ENCODE data around the gene ADAP2.
"Not testable (repeated sequence)": the region's sequence is repeated elsewhere in the genome, so short reads cannot be mapped to it uniquely, and the experiment has no call there.

Gene ADAP2

DNA sequence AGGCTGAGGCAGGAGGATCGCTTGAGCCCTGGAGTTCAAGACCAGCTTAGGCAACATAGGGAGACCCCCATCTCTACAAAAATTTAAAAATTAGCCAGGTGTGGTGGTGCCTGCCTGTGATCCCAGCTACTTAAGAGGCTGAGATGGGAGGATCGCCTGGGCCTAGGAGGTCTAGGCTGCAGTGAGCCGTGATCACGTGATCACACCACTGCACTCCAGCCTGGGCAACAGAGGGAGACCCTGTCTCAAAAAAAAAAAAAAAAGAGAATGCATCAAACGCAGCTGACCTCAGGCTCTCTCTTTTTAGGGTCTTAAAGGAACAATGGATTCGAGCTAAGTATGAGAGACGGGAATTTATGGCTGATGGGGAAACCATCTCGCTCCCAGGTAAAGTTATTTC is 9.8 kb downstream of the ADAP2 start:
- not testable (repeated sequence) for DNase-seq

DNA sequence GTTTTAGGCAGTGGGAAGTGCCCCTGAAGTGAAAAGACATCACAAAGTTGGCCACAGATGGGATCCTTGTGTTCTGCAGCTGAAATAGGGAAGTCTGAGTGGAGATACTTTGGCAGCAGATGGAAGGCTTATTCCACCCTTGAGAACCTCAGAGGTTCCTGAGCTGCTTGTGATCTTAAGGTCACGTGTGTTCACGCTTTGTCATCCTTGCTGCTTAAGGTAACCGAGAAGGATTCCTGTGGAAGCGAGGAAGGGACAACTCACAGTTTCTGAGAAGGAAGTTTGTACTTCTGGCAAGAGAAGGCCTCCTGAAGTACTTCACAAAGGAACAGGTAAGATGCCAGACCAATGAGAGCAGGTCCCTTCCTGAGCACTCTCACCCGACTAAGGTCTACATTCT is 12.2 kb downstream of the ADAP2 start:
- DNase-seq: no peak

DNA sequence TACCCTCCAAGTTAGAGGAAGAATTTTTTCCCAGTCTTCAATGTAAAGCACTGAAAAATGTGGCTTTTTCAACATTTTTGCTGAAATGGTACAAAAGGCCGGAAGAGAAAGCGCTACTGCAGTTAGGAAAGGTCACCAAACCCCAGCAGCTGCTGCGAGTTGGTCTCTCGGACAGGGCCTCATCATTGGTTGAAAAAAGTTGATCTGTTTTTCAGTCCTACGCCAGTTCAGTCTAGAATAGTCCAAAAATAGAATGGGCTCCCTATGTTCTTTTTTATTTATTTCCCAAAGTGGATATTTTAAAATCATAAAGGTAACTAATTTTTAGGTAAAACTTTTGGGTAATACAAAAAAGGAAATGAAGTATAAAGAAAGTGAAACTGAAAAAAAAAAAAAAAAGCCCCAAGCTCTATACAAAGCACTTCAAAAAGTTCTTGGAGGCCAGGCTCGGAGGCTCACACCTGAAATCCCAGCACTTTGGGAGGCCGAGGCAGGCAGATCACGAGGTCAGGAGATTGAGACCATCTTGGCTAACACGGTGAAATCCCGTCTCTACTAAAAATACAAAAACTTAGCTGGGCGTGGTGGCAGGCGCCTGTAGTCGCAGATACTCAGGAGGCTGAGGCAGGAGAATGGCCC is 17.4 kb downstream of the ADAP2 start:
- no peak for DNase-seq

DNA sequence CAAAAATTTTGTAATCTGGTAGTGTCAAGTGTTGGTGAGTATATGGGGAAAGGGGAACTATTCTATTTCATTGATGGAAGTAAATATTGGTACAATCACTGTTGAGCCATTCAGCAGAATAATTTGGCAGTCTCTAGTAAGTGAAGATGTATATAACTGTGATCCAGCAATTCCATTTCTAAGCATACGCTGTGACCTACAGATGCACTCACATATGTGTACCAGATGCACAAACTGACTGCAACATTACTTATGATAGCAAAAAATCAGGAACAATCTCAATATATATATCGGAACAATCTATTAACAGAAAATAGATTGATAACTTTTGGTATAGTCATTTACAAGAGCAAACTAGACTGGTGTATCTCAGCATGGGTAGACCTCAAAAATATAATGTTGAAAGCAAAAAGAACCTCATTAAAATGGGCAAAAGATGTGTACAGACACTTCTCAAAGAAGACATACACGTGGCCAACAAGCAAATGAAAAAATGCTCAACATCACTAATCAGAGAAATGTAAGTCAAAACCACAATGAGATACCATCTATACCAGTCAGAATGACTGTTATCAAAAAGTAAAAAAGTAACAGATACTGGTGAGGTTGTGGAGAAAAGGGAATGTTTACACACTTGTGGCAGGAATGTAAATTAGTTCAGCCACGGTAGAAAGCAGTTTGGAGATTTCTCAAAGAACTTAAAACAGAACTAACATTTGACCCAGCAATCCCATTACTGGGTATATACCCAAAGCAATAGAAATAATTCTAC is 20.7 kb downstream of the ADAP2 start:
- DNase-seq: no peak

DNA sequence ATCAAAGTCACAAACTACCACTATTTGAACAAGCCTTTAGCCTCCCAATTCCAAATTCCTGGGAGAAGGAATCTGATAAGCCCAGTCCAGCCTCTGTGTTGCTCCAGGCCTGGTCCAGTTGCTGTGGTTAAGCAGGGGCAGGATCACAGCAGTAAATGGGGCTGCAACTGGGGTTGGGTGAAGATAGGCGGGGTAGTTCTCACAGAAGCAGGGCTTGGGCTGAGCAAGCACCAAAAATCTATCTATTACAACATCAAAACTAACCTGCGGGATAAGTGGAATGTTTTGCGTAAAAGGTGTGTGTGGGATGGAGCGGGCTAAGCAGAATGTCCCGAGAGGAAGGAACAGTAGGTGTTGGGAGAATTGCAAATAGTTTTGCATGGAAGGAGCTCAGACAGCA is 26.1 kb downstream of the ADAP2 start:
- DNase-seq: no peak

DNA sequence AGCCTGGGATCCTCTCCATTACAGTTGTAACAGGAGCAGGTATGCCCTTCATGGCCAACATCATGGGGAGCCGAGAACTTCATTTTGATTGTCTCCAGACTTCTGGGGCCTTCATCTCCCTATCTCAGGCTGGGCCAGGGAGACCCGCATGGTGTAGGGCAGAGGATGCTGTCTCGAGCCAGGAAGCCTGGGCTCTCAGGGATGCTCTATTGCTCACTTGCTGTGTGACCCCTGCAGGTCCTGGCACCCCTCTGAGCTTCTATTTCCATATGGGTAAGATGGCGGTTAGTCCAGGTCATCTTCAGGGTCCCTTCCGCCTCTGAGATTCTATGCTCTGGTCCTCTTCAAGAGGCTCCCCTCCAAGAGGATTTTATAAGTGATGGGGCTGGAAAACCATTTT is 28.4 kb downstream of the ADAP2 start:
- no peak for DNase-seq

DNA sequence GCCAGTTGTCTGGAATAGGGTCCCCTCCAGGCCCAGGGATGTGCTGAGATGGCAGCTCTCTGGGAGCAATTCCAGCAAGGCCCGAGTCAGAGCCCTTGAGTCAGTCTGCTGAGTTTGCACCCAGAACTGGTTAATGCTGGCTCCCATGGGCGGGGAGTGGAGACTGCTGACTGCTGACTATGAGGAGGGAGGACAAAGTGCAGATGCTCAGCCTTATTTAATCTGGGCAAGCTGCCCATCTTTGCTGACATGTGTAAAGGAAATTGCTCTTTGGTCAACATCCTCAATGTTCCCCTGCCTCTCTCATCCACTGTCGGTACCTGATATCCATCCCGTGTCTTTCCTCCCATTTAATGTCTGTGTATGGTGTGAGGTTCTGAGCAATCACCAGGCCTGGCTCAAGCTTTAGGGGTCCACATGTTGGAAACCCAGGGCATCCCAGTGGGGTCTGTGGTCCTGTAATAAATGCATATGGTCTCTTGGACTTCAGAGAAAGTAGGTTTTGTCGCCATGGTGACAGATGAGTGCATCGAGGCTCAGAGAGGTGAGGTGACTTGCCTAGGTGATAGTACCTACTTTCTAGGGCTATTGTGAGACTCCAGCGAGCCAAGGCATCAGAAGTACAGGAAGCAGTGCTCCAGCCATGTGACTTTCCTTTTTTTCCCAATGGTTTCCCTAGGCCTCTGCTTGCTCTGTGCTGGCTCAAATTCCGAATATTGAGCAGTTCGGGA is 29.1 kb downstream of the ADAP2 start:
- DNase-seq: peak in 1 of 2 experiments; percentile 33

DNA sequence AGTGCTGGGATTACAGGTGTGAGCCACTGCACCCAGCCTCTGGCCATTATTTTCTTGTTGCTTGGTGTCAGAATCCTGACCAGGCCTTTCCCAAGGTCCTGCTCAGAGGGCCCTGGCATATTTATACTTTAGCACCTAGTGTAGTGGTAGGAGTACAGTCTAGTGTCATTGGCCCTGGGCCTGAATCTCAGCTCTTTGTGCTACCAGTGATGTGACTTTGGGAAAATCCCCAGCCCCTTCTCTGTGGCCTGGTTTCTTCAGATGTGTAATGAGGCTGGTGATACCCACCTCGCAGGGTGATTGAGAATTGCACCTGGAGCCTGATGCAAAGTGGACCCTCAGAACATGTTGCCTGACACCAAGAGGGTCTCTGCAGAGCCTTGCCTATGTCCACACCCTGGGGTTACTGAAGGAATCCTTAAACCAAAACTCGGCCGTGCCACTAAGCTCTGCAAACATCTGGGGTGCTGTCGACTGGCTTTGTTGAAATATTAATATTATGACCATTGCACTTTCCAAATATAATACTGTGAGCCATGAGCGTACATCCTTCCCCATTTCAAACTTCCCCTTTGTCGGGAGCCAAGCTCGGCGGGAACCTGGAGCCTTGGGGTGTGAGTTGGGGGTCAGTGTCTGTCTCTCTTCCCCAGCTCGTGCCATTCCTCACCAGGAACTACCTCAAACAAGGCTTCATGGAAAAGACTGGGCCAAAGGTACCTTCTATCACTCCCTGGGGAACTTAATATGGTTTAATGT is 31.1 kb downstream of the ADAP2 start:
- DNase-seq: no peak

DNA sequence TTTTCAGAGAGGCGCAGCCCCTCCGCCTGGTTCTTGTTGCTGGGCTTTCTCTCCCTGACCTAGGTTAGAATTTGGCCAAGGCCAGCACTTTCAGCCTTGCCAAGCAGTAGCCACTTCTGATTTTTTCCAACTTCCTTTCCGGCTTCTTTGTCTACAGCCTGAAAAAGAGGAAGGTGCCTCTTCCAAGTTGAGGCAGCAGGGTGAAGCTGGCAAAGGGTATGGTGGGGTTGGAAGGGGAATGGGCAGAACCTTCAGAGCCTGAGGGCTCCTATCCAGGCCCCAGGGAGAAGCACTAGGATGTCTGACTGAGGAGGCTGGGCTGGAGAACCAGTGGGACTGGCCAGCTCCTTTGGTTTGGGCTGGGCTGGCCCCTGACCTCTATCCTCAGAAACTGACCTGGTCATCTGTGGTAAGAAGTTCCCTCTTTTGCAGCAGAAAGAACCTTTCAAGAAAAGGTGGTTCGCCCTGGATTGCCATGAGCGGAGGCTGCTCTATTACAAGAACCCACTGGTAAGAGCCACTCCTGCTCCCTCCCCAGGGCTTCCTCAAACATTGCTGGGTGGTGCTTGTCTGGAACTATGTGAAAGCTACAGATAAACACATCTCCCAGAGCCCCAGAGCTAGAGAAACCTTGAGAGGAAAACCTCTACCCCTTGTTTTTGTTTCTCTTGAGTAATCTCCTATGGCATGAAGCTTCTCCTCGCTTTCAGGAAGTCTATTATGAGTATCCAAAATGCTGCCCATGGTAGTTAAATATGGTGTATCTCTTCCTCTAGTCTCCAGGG is 32.5 kb downstream of the ADAP2 start:
- no peak for DNase-seq

DNA sequence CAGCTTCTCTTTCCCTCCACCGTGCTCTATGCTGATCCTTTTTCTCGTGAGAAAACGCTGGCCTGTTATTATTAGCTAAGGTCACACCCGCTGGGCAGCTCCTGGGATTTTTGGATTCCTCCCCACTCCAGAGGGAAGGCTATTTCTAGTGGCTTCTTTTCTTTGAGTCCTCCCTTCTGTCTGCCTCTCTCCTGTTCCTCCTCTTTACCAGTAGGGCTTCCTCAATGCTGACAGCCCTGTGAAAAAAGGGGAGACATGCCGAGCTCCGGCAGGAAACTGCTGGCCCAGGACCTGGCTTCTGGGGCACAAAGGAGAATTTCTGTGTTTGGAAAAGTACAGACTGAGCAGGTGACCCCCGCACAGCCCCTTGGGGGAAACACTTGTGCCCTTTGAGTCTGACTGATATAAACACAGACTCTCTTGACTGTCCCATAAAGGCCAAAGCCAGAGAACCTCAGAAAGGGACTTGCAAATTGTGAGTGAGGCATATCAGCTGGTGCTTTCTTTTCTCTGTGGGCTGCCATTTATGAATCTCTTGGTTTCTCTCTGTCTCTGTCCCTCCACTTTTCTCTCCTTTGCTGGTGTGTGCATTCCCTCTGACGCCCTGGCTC is 35.1 kb downstream of the ADAP2 start:
- no peak for DNase-seq

DNA sequence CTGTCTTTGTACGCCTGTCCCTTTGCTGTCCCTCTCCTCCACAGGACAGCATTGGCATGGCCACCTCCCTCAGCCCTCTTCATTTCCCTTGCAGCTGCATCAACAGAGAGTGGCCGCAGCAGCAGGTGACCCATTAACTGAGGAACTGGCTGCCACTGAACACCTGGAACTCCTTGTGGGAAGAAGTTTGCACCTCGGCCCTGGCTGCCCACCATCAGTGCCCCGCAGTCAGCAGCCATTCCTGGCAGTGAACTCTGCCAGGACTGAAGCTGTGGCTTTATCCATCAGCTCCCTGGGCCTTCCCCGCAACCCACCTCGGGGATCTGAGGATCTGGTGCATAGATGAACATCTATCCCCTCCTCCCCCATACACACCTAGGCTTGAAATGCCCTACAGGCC is 36.0 kb downstream of the ADAP2 start:
- DNase-seq: no peak

DNA sequence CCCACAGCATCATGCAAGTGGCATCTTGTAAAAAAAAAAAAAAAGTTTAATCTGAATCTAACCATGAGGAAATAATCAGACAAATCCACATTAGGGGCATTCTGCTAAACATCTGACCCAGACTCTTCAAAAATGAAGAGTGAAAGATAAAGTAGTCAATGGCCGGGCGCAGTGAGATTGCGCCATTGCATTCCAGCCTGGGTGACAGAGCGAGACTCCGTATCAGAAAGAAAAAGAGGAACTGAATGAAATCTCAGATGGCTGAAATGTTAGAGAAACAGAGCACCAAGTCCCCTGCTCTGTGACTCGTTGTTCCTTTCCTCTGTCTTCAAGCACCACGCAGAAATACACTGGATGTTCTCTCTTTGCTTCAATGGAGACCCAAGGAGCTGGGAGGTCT is 36.4 kb downstream of the ADAP2 start:
- DNase-seq: no peak

DNA sequence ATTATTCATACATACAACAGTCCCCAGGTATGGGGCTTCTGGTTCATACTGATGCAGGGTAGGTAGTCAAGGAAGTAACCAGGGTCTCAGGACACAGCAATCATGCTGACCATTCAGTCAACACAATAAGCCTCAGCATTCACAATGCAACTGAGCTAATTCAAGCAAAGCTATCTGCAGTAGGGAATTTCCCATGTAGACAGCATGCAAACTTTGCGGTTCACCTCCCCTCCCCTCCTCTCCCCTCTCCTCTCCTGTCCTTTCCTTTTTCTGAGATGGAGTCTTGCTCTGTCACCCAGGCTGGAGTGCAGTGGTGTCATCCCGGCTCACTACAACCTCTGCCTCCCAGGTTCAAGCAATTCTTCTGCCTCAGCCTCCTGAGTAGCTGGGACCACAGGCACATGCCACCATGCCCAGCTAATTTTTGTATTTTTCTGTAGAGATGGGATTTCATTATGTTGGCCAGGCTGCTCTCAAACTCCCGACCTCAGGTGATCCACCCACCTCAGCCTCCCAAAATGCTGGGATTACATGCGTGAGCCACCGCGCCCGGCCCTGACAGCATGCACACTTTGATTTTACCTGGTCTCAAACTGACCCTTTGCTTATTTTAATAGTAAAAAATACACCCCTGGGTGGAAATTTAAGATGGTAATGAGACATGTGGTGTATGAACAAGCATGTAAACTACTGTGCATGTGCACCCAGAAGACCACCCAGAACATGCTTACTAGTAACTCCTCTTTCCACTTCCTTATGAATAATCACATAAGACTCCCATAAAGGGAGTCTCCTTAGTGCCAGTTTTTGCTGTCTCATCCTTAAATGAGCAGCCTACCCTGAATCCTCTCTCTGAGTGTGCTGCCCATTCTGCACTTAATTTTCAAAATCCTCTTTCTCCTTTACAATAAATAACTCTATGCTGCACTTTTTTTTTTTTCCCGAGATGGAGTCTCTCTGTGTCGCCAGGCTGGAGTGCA is 39.8 kb downstream of the ADAP2 start:
- DNase-seq: no peak

DNA sequence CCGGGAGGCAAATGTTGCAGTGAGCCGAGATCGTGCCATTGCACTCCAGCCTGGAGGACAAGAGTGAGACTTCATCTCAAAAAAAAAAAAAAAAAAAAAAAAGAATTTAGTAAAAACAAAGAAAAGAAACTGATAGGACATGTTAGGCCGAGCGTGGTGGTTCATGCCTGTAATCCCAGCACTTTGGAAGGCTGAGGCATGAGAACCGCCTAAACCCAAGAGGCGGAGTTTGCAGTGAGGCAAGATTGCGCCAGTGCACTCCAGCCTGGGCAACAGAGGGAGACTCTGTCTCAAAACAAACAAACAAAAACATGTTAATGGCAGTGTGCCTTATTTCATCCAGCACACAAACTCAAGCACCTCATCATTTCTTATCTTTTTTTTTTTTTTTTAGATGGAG is 42.6 kb downstream of the ADAP2 start:
- not testable (repeated sequence) for DNase-seq

DNA sequence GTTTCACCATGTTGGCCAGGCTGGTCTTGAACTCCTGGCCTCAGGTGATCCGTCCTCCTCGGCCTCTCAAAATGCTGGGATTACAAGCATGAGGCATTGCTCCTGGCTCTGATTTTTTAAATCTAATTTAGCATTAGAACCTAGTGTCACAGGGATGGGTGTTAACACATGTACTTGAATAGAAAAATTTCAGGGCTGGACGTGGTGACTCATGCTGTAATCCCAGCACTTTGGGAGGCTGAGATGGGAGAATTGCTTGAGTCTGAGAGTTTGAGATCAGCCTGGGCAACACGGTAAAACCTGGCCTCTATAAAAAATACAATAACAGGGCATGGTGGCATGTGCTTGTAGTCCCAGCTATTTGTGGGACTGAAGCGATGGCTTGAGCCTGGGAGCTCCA is 43.1 kb downstream of the ADAP2 start:
- no peak for DNase-seq

DNA sequence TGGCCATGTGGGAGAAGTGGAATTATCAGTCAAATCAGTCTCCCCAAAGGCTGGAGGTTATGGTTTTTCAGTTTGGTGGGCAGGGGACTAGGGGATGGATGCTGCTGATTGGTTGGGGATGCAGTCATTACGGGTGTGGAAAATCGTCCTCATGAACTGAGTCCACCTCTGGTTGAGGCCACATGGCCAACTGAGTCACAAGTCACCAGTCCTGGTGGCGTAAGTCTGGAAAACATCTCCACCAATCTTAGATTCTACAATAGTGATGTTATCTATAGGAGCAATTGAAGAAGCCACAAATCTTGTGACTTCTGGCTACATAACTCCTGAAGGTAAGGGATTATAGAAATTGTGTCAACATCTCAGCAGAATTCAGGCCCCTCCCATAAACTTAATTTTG is 43.9 kb downstream of the ADAP2 start:
- no peak for DNase-seq

DNA sequence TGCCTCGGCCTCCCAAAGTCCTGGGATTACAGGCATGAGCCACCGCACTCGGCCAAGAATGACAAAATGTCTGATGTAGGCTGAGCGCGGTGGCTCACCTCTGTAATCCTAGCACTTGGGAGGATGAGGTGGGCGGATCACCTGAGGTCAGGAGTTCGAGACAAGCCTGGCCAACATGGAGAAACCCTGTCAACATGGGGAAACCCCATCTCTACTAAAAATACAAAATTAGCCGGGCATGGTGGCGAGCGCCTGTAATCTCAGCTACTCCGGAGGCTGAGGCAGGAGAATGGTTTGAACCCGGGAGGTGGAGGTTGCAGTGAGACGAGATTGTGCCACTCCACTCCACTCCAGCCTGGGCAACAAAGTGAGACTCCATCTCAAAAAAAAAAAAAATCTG is 46.2 kb downstream of the ADAP2 start:
- not testable (repeated sequence) for DNase-seq

DNA sequence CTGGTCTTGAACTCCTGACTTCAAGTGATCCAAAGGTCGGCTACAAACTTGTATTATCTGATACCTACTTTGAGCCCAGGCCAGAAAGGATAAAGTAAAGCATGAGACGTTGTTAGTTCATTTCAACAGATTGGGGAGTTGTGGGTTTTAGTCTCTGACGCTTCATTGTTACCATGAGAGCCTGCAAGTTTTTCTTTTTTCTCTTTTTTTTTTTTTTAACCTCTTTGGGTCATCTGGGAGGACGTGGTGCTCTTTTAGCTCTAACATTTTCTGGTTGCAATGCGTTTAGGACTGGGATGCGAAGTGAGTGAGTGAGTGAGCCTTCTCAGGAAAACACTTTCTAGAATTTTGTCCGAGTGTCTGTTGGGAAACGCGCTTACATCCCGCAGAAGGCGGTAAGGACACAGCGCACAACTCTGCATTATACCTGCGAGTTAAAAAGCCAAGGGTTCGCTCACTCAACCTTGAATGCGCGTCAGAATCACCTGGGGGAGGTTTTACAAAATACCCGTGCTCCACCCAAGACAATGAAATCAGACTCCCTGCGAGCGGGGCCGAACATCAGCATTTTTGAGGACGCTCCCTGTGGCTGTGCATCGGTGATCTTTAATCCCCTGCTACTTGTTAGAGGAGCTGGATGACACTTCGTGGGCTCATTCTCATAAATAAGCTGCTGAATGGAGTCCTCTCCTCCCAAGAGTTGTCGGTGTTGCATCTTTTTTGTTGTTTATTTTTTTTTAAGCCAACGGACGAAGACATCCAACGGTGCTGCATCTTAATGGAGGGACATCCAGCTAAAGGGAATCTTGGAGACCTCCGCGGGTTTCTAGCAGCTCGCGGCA is 48.5 kb downstream of the ADAP2 start:
- DNase-seq: peak in 1 of 2 experiments; percentile 32

DNA sequence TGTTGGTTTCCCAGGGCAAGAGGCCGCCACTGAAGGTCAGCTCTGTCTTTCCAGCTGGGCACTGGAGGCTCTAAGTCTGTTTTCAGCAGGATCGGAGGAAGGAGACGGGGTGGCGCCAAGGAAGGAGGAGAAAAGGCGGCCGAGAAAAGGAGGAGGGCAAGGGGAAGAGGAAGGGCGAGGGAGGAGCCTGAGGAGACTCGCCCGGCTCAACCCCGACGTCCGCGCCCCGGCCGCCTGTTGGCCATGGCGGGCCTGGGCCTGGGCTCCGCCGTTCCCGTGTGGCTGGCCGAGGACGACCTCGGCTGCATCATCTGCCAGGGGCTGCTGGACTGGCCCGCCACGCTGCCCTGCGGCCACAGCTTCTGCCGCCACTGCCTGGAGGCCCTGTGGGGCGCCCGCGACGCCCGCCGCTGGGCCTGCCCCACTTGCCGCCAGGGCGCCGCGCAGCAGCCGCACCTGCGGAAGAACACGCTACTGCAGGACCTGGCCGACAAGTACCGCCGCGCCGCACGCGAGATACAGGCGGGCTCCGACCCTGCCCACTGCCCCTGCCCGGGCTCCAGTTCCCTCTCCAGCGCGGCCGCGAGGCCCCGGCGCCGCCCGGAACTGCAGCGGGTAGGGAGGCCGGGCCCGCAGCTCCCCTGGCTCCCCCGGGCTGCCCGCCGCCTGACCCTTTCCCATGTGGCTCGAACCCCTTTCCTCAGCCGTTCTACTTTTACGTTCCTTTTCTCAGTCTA is 49.3 kb downstream of the ADAP2 start, which contains the start of gene RNF135:
Gene RNF135, plus strand, starts transcription at position 209 of the 737 bp plus-strand sequence. Its CDS starts 35 bp downstream, at position 244.
- DNase-seq: peak; percentile 66 to 71
